Fibroblast of lung (primary cell): Measurements from ENCODE around the gene MYOC. TPM values are rescaled to one million over a fixed set of nuclear protein-coding genes. Genes with fewer than 3 reads are reported as not detected.

Source experiments
- DNase-seq, 2 donors: peaks; one replicate each; pipeline versions ENCODE4 v3.0.0 to v3.0.0-alpha.2; 2010; ENCODE audit warnings: low read depth in 2 of 2
- H2AFZ ChIP-seq: 2 replicates; pipeline ENCODE4 v1.5.1; 2012; ENCODE audit warnings: low read length, control low read depth, inconsistent platforms
- H3K27ac ChIP-seq: 2 replicates; pipeline ENCODE4 v1.5.1; 2011; ENCODE audit warnings: low read length, control low read depth; ENCODE audit not compliant: insufficient read depth
- H3K27me3 ChIP-seq: 2 replicates; pipeline ENCODE4 v1.5.1; 2011; ENCODE audit warnings: mild to moderate bottlenecking, low read length; ENCODE audit not compliant: control insufficient read depth, insufficient read depth
- H3K36me3 ChIP-seq: 2 replicates; pipeline ENCODE4 v1.5.1; 2011; ENCODE audit warnings: low read length; ENCODE audit not compliant: control insufficient read depth, insufficient read depth
- H3K4me1 ChIP-seq: 2 replicates; pipeline ENCODE4 v1.5.1; 2011; ENCODE audit warnings: low read length; ENCODE audit not compliant: control insufficient read depth, insufficient read depth; ENCODE audit errors: extremely low read depth
- H3K4me2 ChIP-seq: 2 replicates; pipeline ENCODE4 v1.5.1; 2011; ENCODE audit warnings: low read length, control low read depth; ENCODE audit not compliant: insufficient read depth; ENCODE audit errors: extremely low read depth
- H3K4me3 ChIP-seq, 4 experiments: fragments of 200-600 bp in 1 of 4; sonication (generic) in 1 of 4; replicated peaks in 1 of 4; 2 replicates each; pipeline ENCODE4 v1.5.1; 2011 to 2016; ENCODE audit warnings: low read length in 4 of 4, low read depth in 3 of 4, mild to moderate bottlenecking in 3 of 4, control low read depth in 2 of 4, inconsistent platforms in 1 of 4, mixed read lengths in 1 of 4; ENCODE audit not compliant: insufficient read depth in 1 of 4; ENCODE audit errors: control extremely low read depth in 1 of 4
- H3K79me2 ChIP-seq: 2 replicates; pipeline ENCODE4 v1.5.1; 2012; ENCODE audit warnings: mild to moderate bottlenecking, low read length, inconsistent platforms; ENCODE audit not compliant: control insufficient read depth, insufficient read depth
- H3K9ac ChIP-seq: 2 replicates; pipeline ENCODE4 v1.5.1; 2011; ENCODE audit warnings: mild to moderate bottlenecking, low read length, control low read depth; ENCODE audit not compliant: insufficient read depth
- H3K9me3 ChIP-seq: 2 replicates; pipeline ENCODE4 v1.5.1; 2012; ENCODE audit warnings: low read depth, low read length; ENCODE audit not compliant: control insufficient read depth, insufficient read depth
- H4K20me1 ChIP-seq: 2 replicates; pipeline ENCODE4 v1.5.1; 2011; ENCODE audit warnings: low read length; ENCODE audit not compliant: control insufficient read depth, insufficient read depth; ENCODE audit errors: extremely low read depth
- EZH2 ChIP-seq: IDR thresholded peaks from 2 replicates; pipeline ENCODE4 v1.5.1; 2012; ENCODE audit warnings: low read length, control low read depth, mild to moderate bottlenecking; ENCODE audit errors: missing control alignments
- polyA plus RNA-seq, 2 donors: library from polyadenylated mRNA; depleted of rRNA in 1 of 2; stranded (reverse) in 1 of 2; unstranded in 1 of 2; fragments of >200 nt; gene quantifications; 2 replicates each; pipeline ENCODE4 v1.2.1, GENCODE V29; 2011 to 2012; ENCODE audit warnings: missing spikeins in 1 of 2
- total RNA-seq: library from RNA; depleted of rRNA; stranded (reverse); fragments of >200 nt; gene quantifications from 2 replicates; pipeline ENCODE4 v1.2.1, GENCODE V29; 2014
- TF ChIP-seq, protein P1 (sequence below), 2 donors: IDR thresholded peaks in 1 of 2; conservative IDR thresholded peaks in 1 of 2; 1 replicate in 1 of 2; 2 replicates in 1 of 2; pipeline ENCODE4 v1.5.1; 2011 to 2012; ENCODE audit warnings: low read length in 2 of 2, control low read depth in 1 of 2, inconsistent platforms in 1 of 2, low read depth in 1 of 2, mild to moderate bottlenecking in 1 of 2

The MYOC gene
- total and polyA plus RNA-seq, 2 donors (not counting 1 experiment from before 2014, with no cell fraction given), result 1.2 to 2.0 TPM

DNA sequence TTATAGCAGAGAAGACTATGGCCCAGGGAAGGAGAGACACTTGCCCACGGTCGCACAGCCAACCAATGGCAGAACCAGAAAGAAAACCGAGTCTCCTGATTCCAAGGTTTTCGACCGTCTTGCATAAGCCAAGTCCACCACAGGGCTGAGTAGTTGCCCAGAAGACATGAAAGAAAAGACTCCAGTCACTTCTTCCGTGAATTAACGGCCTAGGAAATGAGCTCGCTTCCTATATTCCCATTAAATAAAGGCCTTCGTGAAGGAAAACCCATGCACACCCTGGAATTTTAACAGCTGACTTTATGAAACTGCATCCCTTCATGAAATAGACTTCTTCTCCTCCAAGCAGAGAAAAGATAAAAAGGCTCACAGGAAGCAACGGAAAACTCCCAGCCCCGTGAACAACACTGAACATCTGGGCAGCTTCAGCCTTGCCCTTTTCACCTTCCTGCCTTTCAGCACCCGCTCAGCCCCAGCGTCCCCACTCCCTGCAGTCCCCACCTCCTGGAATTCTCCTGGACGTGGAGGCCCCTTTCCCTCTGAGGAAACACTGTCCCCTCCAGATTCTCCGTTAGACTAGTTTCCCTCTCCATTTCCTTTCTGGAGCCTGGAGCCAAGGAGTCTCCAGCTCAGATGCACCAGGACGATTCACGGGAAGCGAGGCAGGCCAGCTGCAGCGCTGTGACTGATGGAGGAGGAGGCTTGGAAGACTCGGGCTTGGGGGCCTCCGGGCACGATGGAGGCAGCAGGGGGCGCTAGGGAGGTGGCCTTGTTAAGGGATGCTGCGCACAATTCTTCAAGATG, 2.7 kb upstream of the MYOC start:
- peak overlapping the region; percentile 82 for H3K4me2 ChIP-seq
- TF ChIP-seq EZH2, result no peak
- TF ChIP-seq, protein P1, sequence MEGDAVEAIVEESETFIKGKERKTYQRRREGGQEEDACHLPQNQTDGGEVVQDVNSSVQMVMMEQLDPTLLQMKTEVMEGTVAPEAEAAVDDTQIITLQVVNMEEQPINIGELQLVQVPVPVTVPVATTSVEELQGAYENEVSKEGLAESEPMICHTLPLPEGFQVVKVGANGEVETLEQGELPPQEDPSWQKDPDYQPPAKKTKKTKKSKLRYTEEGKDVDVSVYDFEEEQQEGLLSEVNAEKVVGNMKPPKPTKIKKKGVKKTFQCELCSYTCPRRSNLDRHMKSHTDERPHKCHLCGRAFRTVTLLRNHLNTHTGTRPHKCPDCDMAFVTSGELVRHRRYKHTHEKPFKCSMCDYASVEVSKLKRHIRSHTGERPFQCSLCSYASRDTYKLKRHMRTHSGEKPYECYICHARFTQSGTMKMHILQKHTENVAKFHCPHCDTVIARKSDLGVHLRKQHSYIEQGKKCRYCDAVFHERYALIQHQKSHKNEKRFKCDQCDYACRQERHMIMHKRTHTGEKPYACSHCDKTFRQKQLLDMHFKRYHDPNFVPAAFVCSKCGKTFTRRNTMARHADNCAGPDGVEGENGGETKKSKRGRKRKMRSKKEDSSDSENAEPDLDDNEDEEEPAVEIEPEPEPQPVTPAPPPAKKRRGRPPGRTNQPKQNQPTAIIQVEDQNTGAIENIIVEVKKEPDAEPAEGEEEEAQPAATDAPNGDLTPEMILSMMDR (conservative IDR thresholded peaks at IDR 0.05 in 1 of 2, IDR thresholded peaks at IDR 0.05 in 1 of 2; ENCODE audit: low read depth in 1 of 2, low read length in 2 of 2), result peak; percentile 72 to 78
- no peaks in the 10 kb centered on the region for H3K79me2 ChIP-seq
- peak overlapping the region in 1 of 4 experiments; percentile 2 for H3K4me3 ChIP-seq
- H2AFZ ChIP-seq, result peak overlapping the region; percentile 81
- no peaks in the 10 kb centered on the region for H3K9me3 ChIP-seq
- H3K36me3 ChIP-seq, result no peaks in the 10 kb centered on the region
- H4K20me1 ChIP-seq, result no peaks in the 10 kb centered on the region
- peak; percentile 38 to 66 for DNase-seq
- peak overlapping the region; percentile 46 for H3K27ac ChIP-seq
- H3K4me1 ChIP-seq, result peaks cover 13% of the 10 kb centered on the region
- H3K27me3 ChIP-seq, result no peaks in the 10 kb centered on the region
- no peak overlapping the region for H3K9ac ChIP-seq

- Histone ChIP-seq H3K9me3 (no peaks in the 10 kb centered on the region), H4K20me1 (no peaks in the 10 kb centered on the region), H3K9ac (no peak overlapping the region), H3K4me3 (no peak overlapping the region), H3K27me3 (no peaks in the 10 kb centered on the region), H2AFZ (peak overlapping the region; percentile 81), H3K4me1 (peaks cover 13% of the 10 kb centered on the region), H3K4me2 (peak overlapping the region; percentile 8), H3K79me2 (no peaks in the 10 kb centered on the region), H3K27ac (no peak overlapping the region), H3K36me3 (no peaks in the 10 kb centered on the region)
- no peak for TF ChIP-seq EZH2
- TF ChIP-seq, protein P1 (conservative IDR thresholded peaks at IDR 0.05 in 1 of 2, IDR thresholded peaks at IDR 0.05 in 1 of 2; ENCODE audit: low read depth in 1 of 2, low read length in 2 of 2), result no peak
- DNase-seq, result peak; percentile 3 to 75
These were observed 1.9 kb upstream of the MYOC start for GRCh38 chr1:171654201-171654941.

DNA sequence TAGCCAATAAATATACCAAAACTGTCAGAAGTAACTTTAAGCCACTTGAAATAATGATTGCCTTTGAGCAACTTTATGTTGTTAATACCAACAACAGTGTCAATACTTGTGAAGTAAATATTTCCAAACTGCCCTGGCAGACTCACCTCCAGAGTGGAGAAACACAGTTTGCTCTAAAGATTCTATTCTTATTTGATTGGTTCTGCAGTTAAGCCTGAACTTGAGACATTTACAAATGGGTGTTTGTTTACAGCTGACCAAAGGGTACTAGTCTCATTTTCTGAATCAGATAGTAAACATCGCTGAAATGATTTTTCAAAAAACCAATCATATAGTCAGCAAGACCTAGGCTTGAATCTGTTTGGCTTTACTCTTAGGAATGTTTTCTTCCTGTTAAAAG, 1.3 kb upstream of the MYOC start:
- H3K79me2 ChIP-seq, result no peaks in the 10 kb centered on the region
- no peak for DNase-seq
- peak overlapping the region; percentile 1 for H2AFZ ChIP-seq
- no peaks in the 10 kb centered on the region for H3K9me3 ChIP-seq
- no peaks in the 10 kb centered on the region for H3K36me3 ChIP-seq
- no peak overlapping the region for H3K27ac ChIP-seq
- H3K4me2 ChIP-seq, result peak overlapping the region; percentile 8
- TF ChIP-seq, protein P1 (conservative IDR thresholded peaks at IDR 0.05 in 1 of 2, IDR thresholded peaks at IDR 0.05 in 1 of 2; ENCODE audit: low read depth in 1 of 2, low read length in 2 of 2), result no peak
- no peak for TF ChIP-seq EZH2
- H3K27me3 ChIP-seq, result no peaks in the 10 kb centered on the region
- no peaks in the 10 kb centered on the region for H4K20me1 ChIP-seq
- H3K4me3 ChIP-seq, result no peak overlapping the region
- no peak overlapping the region for H3K9ac ChIP-seq
- H3K4me1 ChIP-seq, result peaks cover 13% of the 10 kb centered on the region
